Stimulated activated effector memory CD8-positive, alpha-beta T cell treated with anti-CD3 and anti-CD28 coated beads, Interleukin-12 subunit alpha, Interleukin-12 subunit beta, amount 100 ng/mL, for 72 hours (primary cell): ENCODE measurements around the gene THSD4.

Source experiments
- ATAC-seq: fragments of 150-1000 bp; cut with Tn5 transposase; 2 replicates; pipeline ENCODE4 v1.10.0; 2021
- DNase-seq, 2 donors: peaks; one replicate each; pipeline ENCODE4 v3.0.0; 2021 to 2022; ENCODE audit warnings: low spot score in 2 of 2
- H3K27ac Mint-ChIP-seq: one replicate; pipeline ENCODE4 v1.8.0; 2022; ENCODE audit warnings: mild to moderate bottlenecking, mixed read lengths
- H3K36me3 Mint-ChIP-seq: one replicate; pipeline ENCODE4 v1.8.0; 2022; ENCODE audit warnings: mild to moderate bottlenecking, mixed read lengths
- H3K4me1 Mint-ChIP-seq: one replicate; pipeline ENCODE4 v1.8.0; 2022; ENCODE audit warnings: mixed read lengths
- H3K4me3 Mint-ChIP-seq: one replicate; pipeline ENCODE4 v1.8.0; 2022; ENCODE audit warnings: mild to moderate bottlenecking, mixed read lengths
- H3K9me3 Mint-ChIP-seq: one replicate; pipeline ENCODE4 v1.8.0; 2022; ENCODE audit warnings: mixed read lengths

Gene THSD4

GRCh38 chr15:71275098-71275497 lies 159.8 kb downstream of the THSD4 start:
- no peak overlapping the region for H3K27ac Mint-ChIP-seq
- no peaks in the 10 kb centered on the region for H3K4me1 Mint-ChIP-seq
- H3K4me3 Mint-ChIP-seq = no peak overlapping the region
- H3K36me3 Mint-ChIP-seq = no peaks in the 10 kb centered on the region
- DNase-seq (no peak), ATAC-seq (no peak)
- no peaks in the 10 kb centered on the region for H3K9me3 Mint-ChIP-seq

- Mint-ChIP-seq H3K9me3 (no peaks in the 10 kb centered on the region), H3K4me1 (no peaks in the 10 kb centered on the region), H3K27ac (no peak overlapping the region), H3K4me3 (no peak overlapping the region), H3K36me3 (no peaks in the 10 kb centered on the region)
- DNase-seq = no peak
- ATAC-seq = no peak
Measured at GRCh38 chr15:71275566-71276335, 160.5 kb downstream of the THSD4 start.

DNA sequence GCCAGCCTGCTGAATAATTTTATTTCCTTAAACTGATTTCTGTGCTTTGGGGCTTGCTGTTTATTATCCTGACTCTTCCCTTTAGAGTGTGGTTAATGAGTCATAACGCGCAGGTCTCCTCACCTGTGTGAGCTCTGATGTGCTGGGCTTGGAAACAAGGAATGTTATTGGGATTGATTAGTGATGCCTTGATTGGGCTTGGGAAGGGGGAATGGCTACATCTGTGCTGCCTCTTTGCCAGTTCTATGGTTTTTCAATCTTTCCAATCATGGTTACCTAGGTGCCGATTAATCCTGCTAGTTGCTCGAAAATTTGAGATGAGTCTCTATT lies 161.0 kb downstream of the THSD4 start:
- Mint-ChIP-seq H3K9me3 (no peaks in the 10 kb centered on the region), H3K27ac (no peak overlapping the region), H3K36me3 (no peaks in the 10 kb centered on the region), H3K4me3 (no peak overlapping the region), H3K4me1 (no peaks in the 10 kb centered on the region)
- ATAC-seq = no peak
- no peak for DNase-seq

DNA sequence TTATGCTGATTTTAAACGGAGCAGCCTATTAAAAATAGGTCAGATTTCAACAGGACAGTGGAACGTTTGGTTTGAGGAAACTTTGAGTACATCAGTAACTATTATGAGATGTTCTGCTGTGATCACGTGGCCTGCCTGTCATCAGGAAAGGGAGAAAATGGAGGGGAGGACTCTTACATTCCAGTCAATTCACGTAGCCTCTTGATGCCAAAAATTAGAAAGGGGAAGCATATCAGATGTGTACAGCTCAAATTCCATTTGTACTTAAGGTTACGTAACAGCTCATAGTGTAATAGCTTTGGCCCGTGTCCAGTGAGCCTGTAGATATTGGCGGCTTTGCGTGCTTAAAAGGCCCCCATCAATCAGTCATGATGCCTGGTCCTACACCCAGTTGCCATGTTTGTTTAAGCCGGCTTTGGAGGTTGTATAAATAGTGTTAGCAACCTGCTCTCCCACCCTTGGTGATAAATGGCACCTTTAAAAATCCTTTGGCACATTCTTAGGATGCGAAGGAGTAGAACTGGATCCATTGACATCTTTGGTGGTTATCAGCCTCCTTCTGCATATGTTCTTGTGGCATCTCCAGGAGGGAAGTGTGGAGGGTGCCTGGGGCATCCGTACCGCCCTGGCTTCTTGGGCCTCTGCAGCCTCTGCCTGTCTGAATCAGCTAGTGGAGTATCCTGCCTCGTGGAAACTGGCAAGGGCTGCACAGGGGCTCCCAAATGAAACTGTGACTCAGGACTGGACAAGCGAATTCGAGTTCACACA lies 163.9 kb downstream of the THSD4 start:
- Mint-ChIP-seq H3K27ac (no peak overlapping the region), H3K4me3 (no peak overlapping the region), H3K4me1 (no peaks in the 10 kb centered on the region), H3K36me3 (no peaks in the 10 kb centered on the region), H3K9me3 (no peaks in the 10 kb centered on the region)
- DNase-seq (no peak), ATAC-seq (no peak)

- no peak overlapping the region for H3K27ac Mint-ChIP-seq
- no peak for DNase-seq
- H3K4me3 Mint-ChIP-seq = no peak overlapping the region
- ATAC-seq = no peak
- no peaks in the 10 kb centered on the region for H3K9me3 Mint-ChIP-seq
- H3K36me3 Mint-ChIP-seq = no peaks in the 10 kb centered on the region
- H3K4me1 Mint-ChIP-seq = no peaks in the 10 kb centered on the region
Measured at GRCh38 chr15:71279757-71280141, 164.5 kb downstream of the THSD4 start.

DNA sequence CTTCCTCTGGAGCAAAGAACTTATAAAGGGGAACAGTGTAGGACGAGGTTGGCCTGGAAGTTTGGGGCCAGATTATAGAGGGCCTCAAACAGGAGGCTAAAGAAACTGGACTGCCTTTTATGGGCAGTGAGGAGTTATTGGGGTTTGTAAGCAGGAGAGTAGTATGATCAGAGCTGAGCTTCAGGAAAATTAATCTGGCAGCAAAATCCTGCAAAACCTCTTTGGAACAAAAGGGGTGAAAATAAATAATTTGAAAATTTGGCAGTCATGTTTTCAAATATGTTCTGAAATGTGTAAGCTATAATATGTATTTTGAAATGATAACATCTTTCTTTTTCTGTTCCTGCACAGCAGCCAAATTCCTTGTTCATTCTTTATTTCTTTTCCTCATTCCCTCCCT lies 164.9 kb downstream of the THSD4 start:
- no peak for ATAC-seq

DNA sequence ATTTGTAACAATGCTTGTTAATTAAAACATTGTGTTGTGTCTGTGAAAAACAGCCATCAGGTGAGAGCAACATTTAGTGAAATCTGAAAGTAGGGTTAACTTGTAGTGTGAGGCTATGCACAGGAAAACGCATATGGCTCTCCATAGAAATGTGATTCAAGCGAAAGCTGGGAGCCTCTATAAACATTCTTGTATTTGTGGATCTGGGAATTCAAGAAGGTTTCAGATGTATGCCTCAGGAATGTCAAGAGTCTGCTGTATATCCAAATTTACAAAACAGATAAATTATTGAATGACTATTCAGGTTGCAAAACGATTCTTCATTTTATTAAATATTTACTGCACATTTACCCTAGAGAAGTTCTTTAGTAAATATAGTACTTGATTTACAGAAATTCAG lies 166.0 kb downstream of the THSD4 start:
- ATAC-seq (no peak), DNase-seq (no peak)
- H3K36me3 Mint-ChIP-seq = no peaks in the 10 kb centered on the region
- no peak overlapping the region for H3K27ac Mint-ChIP-seq
- no peaks in the 10 kb centered on the region for H3K4me1 Mint-ChIP-seq
- no peaks in the 10 kb centered on the region for H3K9me3 Mint-ChIP-seq
- no peak overlapping the region for H3K4me3 Mint-ChIP-seq

More for the DNA sequence above, 164.9 kb downstream of the THSD4 start:
- H3K4me1 Mint-ChIP-seq = no peaks in the 10 kb centered on the region
- H3K4me3 Mint-ChIP-seq = no peak overlapping the region
- no peaks in the 10 kb centered on the region for H3K36me3 Mint-ChIP-seq
- no peak for DNase-seq
- H3K9me3 Mint-ChIP-seq = no peaks in the 10 kb centered on the region
- no peak overlapping the region for H3K27ac Mint-ChIP-seq

DNA sequence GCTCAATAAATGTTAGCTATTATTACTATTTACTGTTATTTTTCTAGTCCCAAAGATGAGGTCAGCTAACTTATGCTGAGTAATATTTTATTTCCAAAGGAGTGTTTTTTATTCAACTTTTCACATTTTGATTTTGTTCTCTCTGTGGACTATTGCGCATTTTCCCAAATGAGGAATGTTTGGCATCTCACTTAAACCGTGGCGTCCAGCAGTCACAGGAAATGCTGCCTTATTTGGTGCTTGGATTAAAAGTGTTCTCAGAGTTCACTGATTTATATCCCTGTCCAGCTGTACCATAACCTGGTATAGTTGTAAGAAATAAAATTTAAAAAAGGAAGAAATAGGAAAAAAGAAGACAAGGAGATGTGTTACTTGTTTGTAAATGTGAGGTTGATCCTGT lies 166.8 kb downstream of the THSD4 start:
- no peak for ATAC-seq
- Mint-ChIP-seq H3K9me3 (no peaks in the 10 kb centered on the region), H3K4me3 (no peak overlapping the region), H3K27ac (no peak overlapping the region), H3K4me1 (no peaks in the 10 kb centered on the region), H3K36me3 (no peaks in the 10 kb centered on the region)
- no peak for DNase-seq

- Mint-ChIP-seq H3K27ac (no peak overlapping the region), H3K9me3 (peaks cover 3% of the 10 kb centered on the region), H3K4me3 (no peak overlapping the region), H3K4me1 (peaks cover 10% of the 10 kb centered on the region), H3K36me3 (no peaks in the 10 kb centered on the region)
- no peak for DNase-seq
- ATAC-seq = no peak
Measured at GRCh38 chr15:71288348-71288955, 173.2 kb downstream of the THSD4 start.

DNA sequence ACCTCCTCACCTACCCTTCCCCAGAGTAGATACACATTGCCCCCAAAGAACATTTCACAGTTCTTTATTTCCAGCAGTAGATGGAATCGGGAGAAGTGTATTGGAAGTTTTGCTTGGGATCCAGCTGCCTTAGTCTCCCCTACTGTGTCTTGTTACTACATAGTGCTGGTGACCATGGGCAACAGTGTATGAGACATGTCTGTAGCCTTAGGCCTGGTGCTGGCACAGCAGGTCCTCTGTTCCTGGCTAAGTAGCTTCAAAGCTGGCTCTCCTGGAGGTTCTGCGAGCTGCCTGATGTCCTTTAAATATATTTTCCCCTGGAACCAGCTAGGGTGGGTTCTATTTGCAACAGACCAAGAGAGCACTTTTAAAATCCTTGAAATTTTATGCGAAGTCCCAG lies 174.7 kb downstream of the THSD4 start:
- no peak overlapping the region for H3K27ac Mint-ChIP-seq
- ATAC-seq = no peak

GRCh38 chr15:71290881-71291635 lies 175.8 kb downstream of the THSD4 start:
- ATAC-seq = no peak
- no peak overlapping the region for H3K4me3 Mint-ChIP-seq

More for the DNA sequence above, 174.7 kb downstream of the THSD4 start:
- peaks cover 3% of the 10 kb centered on the region for H3K9me3 Mint-ChIP-seq
- peaks cover 10% of the 10 kb centered on the region for H3K4me1 Mint-ChIP-seq
- no peak for DNase-seq
- H3K36me3 Mint-ChIP-seq = no peaks in the 10 kb centered on the region
- no peak overlapping the region for H3K4me3 Mint-ChIP-seq

GRCh38 chr15:71291723-71292122 lies 176.5 kb downstream of the THSD4 start:
- Mint-ChIP-seq H3K4me3 (no peak overlapping the region), H3K4me1 (peaks cover 10% of the 10 kb centered on the region), H3K27ac (no peak overlapping the region), H3K9me3 (peaks cover 3% of the 10 kb centered on the region), H3K36me3 (no peaks in the 10 kb centered on the region)
- ATAC-seq (peak; percentile 34), DNase-seq (no peak)

More at GRCh38 chr15:71290881-71291635, 175.8 kb downstream of the THSD4 start:
- Mint-ChIP-seq H3K36me3 (no peaks in the 10 kb centered on the region), H3K9me3 (peaks cover 3% of the 10 kb centered on the region), H3K27ac (no peak overlapping the region), H3K4me1 (peaks cover 10% of the 10 kb centered on the region)
- no peak for DNase-seq

- H3K36me3 Mint-ChIP-seq = no peaks in the 10 kb centered on the region
- no peak overlapping the region for H3K4me3 Mint-ChIP-seq
- ATAC-seq = no peak
- no peak overlapping the region for H3K27ac Mint-ChIP-seq
- DNase-seq = no peak
- peaks cover 3% of the 10 kb centered on the region for H3K9me3 Mint-ChIP-seq
- H3K4me1 Mint-ChIP-seq = peaks cover 10% of the 10 kb centered on the region
Measured at GRCh38 chr15:71293723-71294122, 178.5 kb downstream of the THSD4 start.

DNA sequence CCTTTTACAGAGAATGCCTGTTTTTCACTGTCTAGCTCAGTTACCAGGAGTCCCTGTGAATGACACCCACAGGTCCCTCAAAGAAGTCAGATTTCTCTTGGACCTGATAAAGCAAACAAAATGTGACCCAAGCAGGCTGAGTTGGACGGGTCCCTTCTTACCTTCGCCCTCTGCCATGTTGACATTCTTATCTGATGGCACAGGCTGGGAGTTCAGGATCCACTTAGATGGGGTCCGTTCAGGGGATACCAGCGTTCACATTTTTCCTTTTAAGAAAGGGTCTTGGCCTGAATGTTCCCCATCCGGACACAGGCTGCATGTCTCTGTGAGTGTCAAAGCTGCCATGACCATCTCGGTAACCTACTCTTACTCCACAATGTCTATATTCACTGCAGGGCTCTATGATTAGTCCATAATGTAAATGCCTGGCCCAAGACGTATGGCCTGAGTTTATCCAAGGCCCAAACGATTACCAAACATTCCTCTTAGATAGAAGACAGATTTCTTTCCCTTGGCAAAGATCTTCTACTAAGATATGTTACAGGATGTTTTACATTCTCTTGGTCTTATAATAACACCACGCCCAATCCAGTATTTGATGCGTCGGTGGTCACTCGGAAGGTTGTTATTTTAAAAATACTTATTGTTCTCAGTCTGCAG lies 179.1 kb downstream of the THSD4 start:
- Mint-ChIP-seq H3K36me3 (no peaks in the 10 kb centered on the region), H3K27ac (no peak overlapping the region), H3K9me3 (peaks cover 3% of the 10 kb centered on the region), H3K4me3 (no peak overlapping the region), H3K4me1 (peaks cover 10% of the 10 kb centered on the region)
- no peak for ATAC-seq
- DNase-seq = no peak
